Measurements from ENCODE around the gene ZNF830.
A peak's percentile ranks its signal among the peaks of the same experiment; 100 is the strongest.
"Not testable (repeated sequence)": the region's sequence is repeated elsewhere in the genome, so short reads cannot be mapped to it uniquely, and the experiment has no call there.

ZNF830 gene

GRCh38 chr17:34961093-34961911 is at the start of gene ZNF830, which contains the start of gene CCT6B:
ZNF830 (plus strand) TSS chr17:34961540; CDS start chr17:34961567, 27 bp downstream.
CCT6B (minus strand) TSS chr17:34961460; CDS start chr17:34961393, 67 bp downstream.
- peak; percentile 87 for DNase-seq

GRCh38 chr17:34913001-34913400 is 48.3 kb upstream of the ZNF830 start:
- DNase-seq, result no peak

GRCh38 chr17:34916120-34916519 is 45.2 kb upstream of the ZNF830 start:
- DNase-seq, result no peak

GRCh38 chr17:34917381-34917780 is 44.0 kb upstream of the ZNF830 start:
- no peak for DNase-seq

- DNase-seq, result no peak
These were observed 40.7 kb upstream of the ZNF830 start for GRCh38 chr17:34920676-34921075.

- DNase-seq, result no peak
These were observed 34.7 kb upstream of the ZNF830 start for GRCh38 chr17:34926661-34927060.

GRCh38 chr17:34930283-34930682 is 31.1 kb upstream of the ZNF830 start:
- no peak for DNase-seq

GRCh38 chr17:34950780-34951179 is 10.6 kb upstream of the ZNF830 start:
- DNase-seq, result not testable (repeated sequence)

- no peak for DNase-seq
These were observed 2.9 kb upstream of the ZNF830 start for GRCh38 chr17:34958438-34958837.

GRCh38 chr17:34974179-34974578 is 12.8 kb downstream of the ZNF830 start:
- no peak for DNase-seq

- no peak for DNase-seq
These were observed 13.8 kb downstream of the ZNF830 start for GRCh38 chr17:34974794-34975785.

GRCh38 chr17:34979153-34979552 is 17.8 kb downstream of the ZNF830 start:
- no peak for DNase-seq

GRCh38 chr17:34979650-34980352 is 18.5 kb downstream of the ZNF830 start:
- no peak for DNase-seq

GRCh38 chr17:34980353-34980680 is 19.0 kb downstream of the ZNF830 start, which contains the start of gene LIG3:
LIG3 (plus strand) TSS chr17:34980512; CDS start chr17:34983006, 2,494 bp downstream.
- DNase-seq, result peak; percentile 96

GRCh38 chr17:34980681-34981537 is 19.6 kb downstream of the ZNF830 start:
- peak; percentile 85 for DNase-seq

GRCh38 chr17:34981538-34982241 is 20.4 kb downstream of the ZNF830 start:
- DNase-seq, result no peak

GRCh38 chr17:34987232-34987631 is 25.9 kb downstream of the ZNF830 start:
- DNase-seq, result no peak

- DNase-seq, result no peak
These were observed 27.3 kb downstream of the ZNF830 start for GRCh38 chr17:34988644-34989043.

GRCh38 chr17:34989473-34989872 is 28.1 kb downstream of the ZNF830 start:
- DNase-seq, result no peak

GRCh38 chr17:34990921-34991365 is 29.6 kb downstream of the ZNF830 start:
- no peak for DNase-seq

GRCh38 chr17:34991606-34992005 is 30.3 kb downstream of the ZNF830 start:
- no peak for DNase-seq

All from activated CD8-positive, alpha-beta memory T cell treated with anti-CD3 and anti-CD28 coated beads, Interleukin-2, amount 50 U/mL, for 4 hours (primary cell).